GM21717 (cell line): ENCODE measurements around the gene SFSWAP.
"Not testable (repeated sequence)": the region's sequence is repeated elsewhere in the genome, so short reads cannot be mapped to it uniquely, and the experiment has no call there.

Experiments used
- ATAC-seq: cut with Tn5 transposase; IDR thresholded peaks from one replicate; pipeline ENCODE4 v1.9.1; 2021; ENCODE audit warnings: mild to moderate bottlenecking, moderate library complexity; ENCODE audit not compliant: unreplicated experiment

The SFSWAP gene

GRCh38 chr12:131710464-131711457 is at the start of gene SFSWAP:
SFSWAP (plus strand) TSS chr12:131711090; CDS start chr12:131711230, 140 bp downstream.
- peak; percentile 91 for ATAC-seq

- ATAC-seq, result not testable (repeated sequence)
These were observed 49.5 kb upstream of the SFSWAP start for GRCh38 chr12:131661170-131661985.

GRCh38 chr12:131661986-131662288 is 49.0 kb upstream of the SFSWAP start:
- not testable (repeated sequence) for ATAC-seq

GRCh38 chr12:131662346-131662745 is 48.5 kb upstream of the SFSWAP start:
- ATAC-seq, result not testable (repeated sequence)

- not testable (repeated sequence) for ATAC-seq
These were observed 45.2 kb upstream of the SFSWAP start for GRCh38 chr12:131665666-131666065.

- ATAC-seq, result not testable (repeated sequence)
These were observed 44.4 kb upstream of the SFSWAP start for GRCh38 chr12:131666486-131666885.

GRCh38 chr12:131666978-131667601 is 43.8 kb upstream of the SFSWAP start:
- not testable (repeated sequence) for ATAC-seq

- no peak for ATAC-seq
These were observed 39.6 kb upstream of the SFSWAP start for GRCh38 chr12:131671276-131671675.

GRCh38 chr12:131671871-131672270 is 39.0 kb upstream of the SFSWAP start:
- ATAC-seq, result no peak

- ATAC-seq, result no peak
These were observed 38.5 kb upstream of the SFSWAP start for GRCh38 chr12:131672311-131672940.

GRCh38 chr12:131672941-131673887 is 37.7 kb upstream of the SFSWAP start:
- no peak for ATAC-seq

GRCh38 chr12:131673888-131674257 is 37.0 kb upstream of the SFSWAP start:
- no peak for ATAC-seq

GRCh38 chr12:131674373-131674772 is 36.5 kb upstream of the SFSWAP start:
- no peak for ATAC-seq

GRCh38 chr12:131675126-131676080 is 35.5 kb upstream of the SFSWAP start:
- no peak for ATAC-seq

- ATAC-seq, result no peak
These were observed 34.3 kb upstream of the SFSWAP start for GRCh38 chr12:131676544-131676943.

GRCh38 chr12:131677067-131677466 is 33.8 kb upstream of the SFSWAP start:
- not testable (repeated sequence) for ATAC-seq

GRCh38 chr12:131677699-131678098 is 33.2 kb upstream of the SFSWAP start:
- no peak for ATAC-seq

GRCh38 chr12:131678389-131679181 is 32.3 kb upstream of the SFSWAP start:
- not testable (repeated sequence) for ATAC-seq
